ENCODE measurements around the gene SV2C. TPM values are rescaled to one million over a fixed set of nuclear protein-coding genes. Genes with fewer than 3 reads are reported as not detected.
A peak's percentile ranks its signal among the peaks of the same experiment; 100 is the strongest.

The SV2C gene
- polyA plus RNA-seq, 1 donor (not counting 4 experiments of a cell fraction or from before 2014, with no cell fraction given) = 0.34 TPM

DNA sequence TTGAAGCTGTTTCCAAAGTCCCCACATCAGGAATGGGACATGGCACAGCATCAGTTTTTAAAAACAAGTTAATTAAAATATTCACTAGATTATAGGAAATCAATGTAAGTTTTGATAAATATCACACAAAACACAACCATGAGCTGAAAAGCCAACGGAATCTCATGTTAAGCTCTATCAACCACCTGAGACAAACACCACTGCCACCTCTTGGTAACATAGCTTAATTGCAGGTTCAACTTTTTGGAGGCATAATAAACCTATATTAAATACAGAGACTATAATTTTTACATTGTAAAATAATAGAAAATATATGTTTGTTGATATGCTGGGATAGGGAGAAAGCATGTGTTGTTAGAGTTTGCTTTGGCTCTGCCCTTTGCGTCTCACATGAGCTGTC lies 126.1 kb downstream of the SV2C start:
- Histone ChIP-seq H3K9me1 (ENCODE audit: control insufficient read depth, extremely low read depth, insufficient read depth, low read length) (no peaks in the 10 kb centered on the region), H3K79me2 (ENCODE audit: control insufficient read depth, insufficient read depth, low read length) (no peaks in the 10 kb centered on the region), H3K4me1 (ENCODE audit: control insufficient read depth, extremely low read depth, insufficient read depth, low read length) (no peaks in the 10 kb centered on the region), H4K20me1 (ENCODE audit: control insufficient read depth, extremely low read depth, insufficient read depth, low read length) (no peaks in the 10 kb centered on the region), H3K4me2 (ENCODE audit: control insufficient read depth, extremely low read depth, insufficient read depth, low read depth, low read length) (no peak overlapping the region), H2AFZ (ENCODE audit: control insufficient read depth, low read length) (no peak overlapping the region), H3K9me3 (ENCODE audit: control insufficient read depth, low read depth, low read length) (no peaks in the 10 kb centered on the region), H3K9ac (ENCODE audit: control insufficient read depth, extremely low read depth, insufficient read depth, low read length) (no peak overlapping the region), H3K27ac (ENCODE audit: control insufficient read depth, insufficient read depth, low read length) (no peak overlapping the region), H3K27me3 (ENCODE audit: control insufficient read depth, extremely low read depth, insufficient read depth, low read length) (peaks cover 5% of the 10 kb centered on the region), H3K4me3 (ENCODE audit: control insufficient read depth in 2 of 3, extremely low read depth in 1 of 3, insufficient read depth in 2 of 3, low read depth in 1 of 3, low read length in 3 of 3) (no peak overlapping the region), H3K36me3 (ENCODE audit: control insufficient read depth in 2 of 2, extremely low read depth in 1 of 2, insufficient read depth in 2 of 2, low read length in 2 of 2) (no peaks in the 10 kb centered on the region)
- no peak for FAIRE-seq
- TF ChIP-seq, protein P1, sequence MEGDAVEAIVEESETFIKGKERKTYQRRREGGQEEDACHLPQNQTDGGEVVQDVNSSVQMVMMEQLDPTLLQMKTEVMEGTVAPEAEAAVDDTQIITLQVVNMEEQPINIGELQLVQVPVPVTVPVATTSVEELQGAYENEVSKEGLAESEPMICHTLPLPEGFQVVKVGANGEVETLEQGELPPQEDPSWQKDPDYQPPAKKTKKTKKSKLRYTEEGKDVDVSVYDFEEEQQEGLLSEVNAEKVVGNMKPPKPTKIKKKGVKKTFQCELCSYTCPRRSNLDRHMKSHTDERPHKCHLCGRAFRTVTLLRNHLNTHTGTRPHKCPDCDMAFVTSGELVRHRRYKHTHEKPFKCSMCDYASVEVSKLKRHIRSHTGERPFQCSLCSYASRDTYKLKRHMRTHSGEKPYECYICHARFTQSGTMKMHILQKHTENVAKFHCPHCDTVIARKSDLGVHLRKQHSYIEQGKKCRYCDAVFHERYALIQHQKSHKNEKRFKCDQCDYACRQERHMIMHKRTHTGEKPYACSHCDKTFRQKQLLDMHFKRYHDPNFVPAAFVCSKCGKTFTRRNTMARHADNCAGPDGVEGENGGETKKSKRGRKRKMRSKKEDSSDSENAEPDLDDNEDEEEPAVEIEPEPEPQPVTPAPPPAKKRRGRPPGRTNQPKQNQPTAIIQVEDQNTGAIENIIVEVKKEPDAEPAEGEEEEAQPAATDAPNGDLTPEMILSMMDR (optimal IDR thresholded peaks at IDR 0.05 in 1 of 3, IDR thresholded peaks at IDR 0.05 in 1 of 3, conservative IDR thresholded peaks at IDR 0.05 in 1 of 3; ENCODE audit: extremely low read depth in 1 of 3, insufficient read depth in 2 of 3, low read length in 3 of 3) = peak in 1 of 3 experiments; percentile 9
- no peak for TF ChIP-seq EZH2 (IDR thresholded peaks at IDR 0.05; ENCODE audit: low read length)
- dilution Hi-C loops (cut with MboI; ENCODE audit: extremely low pct_ligation_motif_present, low sequenced_read_pairs) = no loop called here
- no peak for DNase-seq (ENCODE audit: low read depth, low spot score)

DNA sequence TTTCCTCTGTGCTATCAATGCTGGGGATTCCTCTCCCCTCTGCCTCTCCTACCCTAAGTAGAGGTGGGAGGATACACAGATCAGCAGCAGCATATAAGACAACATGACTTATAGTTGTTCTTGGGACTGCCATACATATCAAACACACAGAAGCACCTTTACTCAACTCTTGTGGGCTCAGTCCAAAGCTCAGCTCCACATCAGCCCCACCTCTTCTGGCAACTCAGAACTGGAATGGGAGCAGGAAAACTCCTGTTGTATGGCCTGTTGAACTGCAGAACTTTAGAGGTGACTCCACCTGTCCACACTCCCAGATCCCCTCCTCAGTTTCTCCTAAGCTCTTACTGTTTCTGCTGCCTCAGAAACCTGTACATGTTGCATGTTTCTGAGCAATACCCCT lies 127.8 kb downstream of the SV2C start:
- FAIRE-seq (no peak), DNase-seq (ENCODE audit: low read depth, low spot score) (no peak)
- H3K9ac ChIP-seq (ENCODE audit: control insufficient read depth, extremely low read depth, insufficient read depth, low read length) = no peak overlapping the region
- dilution Hi-C loops (cut with MboI; ENCODE audit: extremely low pct_ligation_motif_present, low sequenced_read_pairs) = no loop called here
- H3K27me3 ChIP-seq (ENCODE audit: control insufficient read depth, extremely low read depth, insufficient read depth, low read length) = peaks cover 5% of the 10 kb centered on the region
- H3K27ac ChIP-seq (ENCODE audit: control insufficient read depth, insufficient read depth, low read length) = no peak overlapping the region
- no peaks in the 10 kb centered on the region for H3K36me3 ChIP-seq (ENCODE audit: control insufficient read depth in 2 of 2, extremely low read depth in 1 of 2, insufficient read depth in 2 of 2, low read length in 2 of 2)
- no peaks in the 10 kb centered on the region for H3K4me1 ChIP-seq (ENCODE audit: control insufficient read depth, extremely low read depth, insufficient read depth, low read length)
- no peaks in the 10 kb centered on the region for H3K9me1 ChIP-seq (ENCODE audit: control insufficient read depth, extremely low read depth, insufficient read depth, low read length)
- no peak overlapping the region for H3K4me3 ChIP-seq (ENCODE audit: control insufficient read depth in 2 of 3, extremely low read depth in 1 of 3, insufficient read depth in 2 of 3, low read depth in 1 of 3, low read length in 3 of 3)
- H3K4me2 ChIP-seq (ENCODE audit: control insufficient read depth, extremely low read depth, insufficient read depth, low read depth, low read length) = no peak overlapping the region
- H3K79me2 ChIP-seq (ENCODE audit: control insufficient read depth, insufficient read depth, low read length) = no peaks in the 10 kb centered on the region
- no peaks in the 10 kb centered on the region for H3K9me3 ChIP-seq (ENCODE audit: control insufficient read depth, low read depth, low read length)
- no peaks in the 10 kb centered on the region for H4K20me1 ChIP-seq (ENCODE audit: control insufficient read depth, extremely low read depth, insufficient read depth, low read length)
- TF ChIP-seq, protein P1 (optimal IDR thresholded peaks at IDR 0.05 in 1 of 3, IDR thresholded peaks at IDR 0.05 in 1 of 3, conservative IDR thresholded peaks at IDR 0.05 in 1 of 3; ENCODE audit: extremely low read depth in 1 of 3, insufficient read depth in 2 of 3, low read length in 3 of 3) = no peak
- H2AFZ ChIP-seq (ENCODE audit: control insufficient read depth, low read length) = no peak overlapping the region

Measured in keratinocyte (primary cell).